Stimulated activated CD8-positive, alpha-beta memory T cell treated with anti-CD3 and anti-CD28 coated beads, Interleukin-2, amount 100 ng/mL, for 48 hours (primary cell): ENCODE results near the gene ITGB7.
"Not testable (repeated sequence)": the region's sequence is repeated elsewhere in the genome, so short reads cannot be mapped to it uniquely, and the experiment has no call there.

Experiments used
- DNase-seq, 2 donors: peaks; one replicate each; pipeline ENCODE4 v3.0.0-alpha.2; 2020; ENCODE audit warnings: low read depth in 2 of 2

Gene ITGB7

DNA sequence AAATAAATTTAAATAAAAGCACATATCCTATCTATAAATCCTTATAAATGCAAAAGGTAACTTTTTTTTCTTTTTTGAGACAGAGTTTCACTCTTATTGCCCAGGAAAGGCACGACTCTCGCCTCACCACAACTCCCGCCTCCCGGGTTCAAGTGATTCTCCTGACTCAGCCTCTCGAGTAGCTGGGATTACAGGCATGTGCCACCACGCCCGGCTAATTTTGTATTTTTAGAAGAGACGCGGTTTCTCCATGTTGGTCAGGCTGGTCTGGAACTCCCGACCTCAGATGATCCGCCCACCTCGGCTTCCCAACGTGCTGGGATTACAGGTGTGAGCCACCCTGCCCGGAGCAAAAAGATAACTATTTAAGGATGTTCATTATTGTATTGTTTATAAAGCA lies 28.2 kb downstream of the ITGB7 start:
- DNase-seq = not testable (repeated sequence)

- not testable (repeated sequence) for DNase-seq
These were observed 29.6 kb downstream of the ITGB7 start for GRCh38 chr12:53177447-53177846.

- DNase-seq = no peak
These were observed 30.3 kb downstream of the ITGB7 start for GRCh38 chr12:53176750-53177149.

DNA sequence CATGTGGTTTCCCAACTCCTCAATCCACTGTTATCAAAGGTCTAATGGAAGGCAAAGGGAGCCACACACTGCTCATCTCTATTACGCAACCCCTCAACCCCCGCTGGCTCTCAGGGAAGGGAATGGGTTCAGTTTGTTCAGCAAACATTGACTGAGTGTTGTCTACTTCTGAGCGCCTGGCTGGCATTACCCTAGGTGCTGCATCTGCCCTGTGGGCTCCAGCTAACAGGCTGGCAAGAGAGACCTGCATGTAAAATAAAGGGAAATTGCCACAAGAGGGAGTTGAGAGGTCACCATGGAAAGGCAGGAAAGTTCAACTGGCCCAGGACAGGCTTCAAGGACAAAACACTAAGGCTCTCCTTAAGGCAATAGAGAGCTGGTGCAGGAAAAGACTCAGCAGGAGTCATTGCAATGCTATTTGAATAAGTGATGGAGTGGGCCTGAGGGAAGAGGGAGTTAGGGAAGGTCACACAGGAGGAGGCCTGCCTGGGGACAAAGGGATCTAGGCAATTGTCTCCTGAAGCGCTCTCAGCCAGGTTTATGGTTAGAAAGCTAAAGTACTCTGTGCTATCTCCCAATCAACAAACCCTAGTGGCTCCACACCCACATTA lies 32.1 kb downstream of the ITGB7 start:
- no peak for DNase-seq

DNA sequence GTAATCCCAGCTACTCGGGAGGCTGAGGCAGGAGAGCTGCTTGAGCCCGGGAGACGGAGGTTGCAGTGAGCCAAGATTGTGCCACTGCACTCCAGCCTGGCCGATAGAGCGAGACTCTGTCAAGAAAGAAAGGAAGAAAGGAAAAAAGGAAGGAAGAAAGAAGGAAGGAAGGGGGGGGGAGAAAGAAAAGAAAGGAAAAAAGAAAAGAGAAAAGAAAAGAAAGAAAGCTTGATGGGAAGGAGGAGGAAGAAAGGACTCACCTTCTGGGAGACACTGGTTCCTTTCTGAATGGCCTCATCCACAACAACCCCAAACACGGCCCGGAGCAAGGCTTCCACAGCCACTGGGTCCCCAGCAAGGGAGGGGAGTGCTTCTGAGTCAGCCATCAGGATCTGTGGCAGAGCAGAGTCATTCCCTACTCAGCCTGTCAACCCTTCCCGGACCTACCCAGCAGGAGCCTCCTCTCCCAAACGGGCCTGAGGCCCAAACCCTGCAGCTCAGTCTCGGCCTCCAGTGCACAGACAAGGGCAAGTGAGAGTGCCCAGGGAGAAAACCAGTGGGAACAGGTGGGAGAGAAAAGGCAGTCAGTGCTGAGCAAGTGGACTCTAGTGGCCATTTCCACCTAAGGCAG lies 33.9 kb downstream of the ITGB7 start:
- no peak for DNase-seq

DNA sequence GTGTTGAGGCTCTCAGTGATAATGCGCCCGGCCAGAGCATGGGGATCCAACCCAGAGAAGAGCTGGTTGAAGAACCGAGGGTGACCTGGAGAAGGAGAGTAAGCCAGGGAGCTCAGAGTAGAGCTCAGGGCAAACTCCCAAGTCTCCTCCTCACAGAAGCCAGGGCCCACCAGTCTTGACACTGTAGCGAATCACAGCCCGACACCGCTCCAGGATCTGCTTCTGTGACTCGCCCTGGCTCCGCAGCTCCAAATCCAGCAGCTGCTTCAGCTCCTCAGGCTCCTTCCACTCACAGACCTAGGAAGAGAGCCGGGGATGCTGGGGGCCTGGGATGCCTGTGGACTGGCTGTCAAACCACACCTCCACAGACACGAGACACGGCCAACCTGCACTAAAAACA lies 34.7 kb downstream of the ITGB7 start:
- DNase-seq = no peak

DNA sequence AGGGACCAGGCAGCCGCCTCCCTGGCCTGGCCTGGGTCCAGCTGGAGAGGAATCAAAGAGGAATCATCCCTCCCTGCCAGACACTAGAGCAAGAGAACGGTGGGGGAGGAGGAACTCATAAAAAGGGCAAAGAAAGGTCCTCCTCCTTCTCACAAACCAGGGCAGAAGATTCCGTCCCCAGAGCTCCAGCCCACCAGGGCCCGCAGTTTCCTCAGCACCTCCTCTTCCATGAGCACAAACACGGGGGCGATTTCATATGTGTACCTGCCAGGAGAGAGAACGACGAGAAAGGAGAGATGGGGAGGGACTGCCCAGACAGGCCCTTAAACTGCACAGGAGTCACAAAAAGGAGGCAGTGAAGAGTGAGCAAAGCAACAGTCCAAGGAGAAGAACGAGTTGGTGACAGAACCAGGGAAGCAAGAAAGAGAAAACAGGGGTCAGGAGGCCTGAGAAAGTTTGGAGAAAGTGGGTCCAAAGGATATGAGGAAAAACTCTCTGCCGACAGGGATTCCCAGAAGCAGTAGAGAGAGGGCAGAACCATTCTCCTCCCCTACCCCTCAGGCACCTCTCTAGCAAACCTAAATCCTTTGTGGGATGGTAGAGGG lies 35.2 kb downstream of the ITGB7 start:
- DNase-seq = no peak

GRCh38 chr12:53170876-53171724 lies 36.0 kb downstream of the ITGB7 start:
- no peak for DNase-seq

DNA sequence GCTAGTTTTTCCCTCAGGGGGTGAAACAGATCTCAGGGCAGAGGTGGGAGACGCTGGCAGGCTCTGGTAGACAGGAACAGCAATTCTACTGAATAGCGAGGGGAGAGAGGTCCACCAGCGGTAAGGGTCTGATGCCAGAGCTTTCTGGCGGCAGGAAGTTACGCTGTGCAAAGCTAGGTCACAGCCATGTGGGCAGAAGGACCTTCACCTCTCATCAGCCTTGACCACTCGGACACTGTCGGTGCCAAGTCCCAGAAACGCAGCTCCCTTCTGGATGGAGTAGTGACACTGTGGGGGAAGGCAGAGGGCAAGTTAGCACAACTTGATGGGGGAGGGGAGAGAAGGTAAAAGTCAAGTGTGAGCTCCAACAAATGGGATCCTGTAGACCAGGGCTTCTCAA lies 36.8 kb downstream of the ITGB7 start:
- DNase-seq = no peak

GRCh38 chr12:53169644-53170043 lies 37.4 kb downstream of the ITGB7 start:
- DNase-seq = no peak

DNA sequence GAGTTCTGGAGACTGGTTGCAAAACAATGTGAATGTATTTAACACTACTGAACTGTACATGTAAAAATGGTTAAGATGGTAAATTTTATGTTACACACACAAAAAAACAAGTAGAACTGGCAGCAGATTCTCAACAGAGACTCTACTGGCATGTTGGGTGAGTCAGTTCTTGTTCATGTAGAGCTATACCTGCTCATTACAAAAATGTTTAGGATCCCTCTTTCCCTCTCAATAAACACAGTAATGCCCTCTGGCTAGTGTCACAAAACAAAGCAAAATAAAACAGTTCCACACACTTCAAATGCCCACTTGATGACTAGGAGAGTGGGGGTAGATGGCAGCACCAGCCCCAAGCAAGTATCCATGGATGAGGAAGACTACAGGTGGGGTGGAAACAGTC lies 40.2 kb downstream of the ITGB7 start:
- DNase-seq = no peak

- DNase-seq = not testable (repeated sequence)
These were observed 44.0 kb downstream of the ITGB7 start for GRCh38 chr12:53163008-53163407.

- no peak for DNase-seq
These were observed 45.7 kb downstream of the ITGB7 start for GRCh38 chr12:53161119-53161911.

DNA sequence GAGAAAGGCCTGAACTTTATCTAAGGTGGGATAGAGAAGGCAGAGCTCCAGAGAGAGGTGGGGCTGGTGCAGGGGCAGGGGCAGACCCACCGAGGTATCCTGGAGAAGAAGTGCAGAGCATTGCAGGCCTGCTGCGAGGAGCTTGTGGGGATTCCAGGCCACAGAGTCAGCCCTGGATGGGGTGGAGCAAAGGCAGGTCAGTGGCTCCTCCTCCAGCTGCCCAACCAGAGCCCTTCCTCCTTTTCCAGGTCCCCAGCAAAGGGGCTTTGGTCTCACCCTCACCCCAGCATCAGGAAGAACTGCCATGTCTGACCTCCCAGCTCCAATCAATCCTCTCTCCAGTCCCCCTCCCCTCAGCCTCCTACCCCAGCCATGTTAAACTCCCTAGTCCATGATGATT lies 46.4 kb downstream of the ITGB7 start:
- DNase-seq = no peak

DNA sequence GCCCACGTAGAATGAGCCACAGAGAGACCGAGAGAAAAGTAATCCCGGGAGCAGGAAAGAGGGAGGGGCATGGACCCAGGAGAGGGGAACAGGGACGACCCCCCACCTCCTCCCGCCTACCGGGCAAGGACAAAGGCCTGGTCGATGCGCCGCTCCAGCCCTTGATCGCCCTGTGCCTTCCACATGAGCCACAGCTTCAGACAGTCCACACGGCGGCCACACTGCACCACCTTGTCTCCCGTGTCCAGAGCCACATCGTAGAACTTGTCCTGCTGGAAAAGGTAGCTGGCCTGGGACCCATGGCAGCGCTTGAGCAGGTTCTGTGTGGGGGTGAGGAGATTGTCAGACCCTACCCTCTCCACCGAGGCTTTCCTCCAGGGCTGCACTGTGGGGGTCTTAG lies 47.1 kb downstream of the ITGB7 start:
- DNase-seq = no peak

DNA sequence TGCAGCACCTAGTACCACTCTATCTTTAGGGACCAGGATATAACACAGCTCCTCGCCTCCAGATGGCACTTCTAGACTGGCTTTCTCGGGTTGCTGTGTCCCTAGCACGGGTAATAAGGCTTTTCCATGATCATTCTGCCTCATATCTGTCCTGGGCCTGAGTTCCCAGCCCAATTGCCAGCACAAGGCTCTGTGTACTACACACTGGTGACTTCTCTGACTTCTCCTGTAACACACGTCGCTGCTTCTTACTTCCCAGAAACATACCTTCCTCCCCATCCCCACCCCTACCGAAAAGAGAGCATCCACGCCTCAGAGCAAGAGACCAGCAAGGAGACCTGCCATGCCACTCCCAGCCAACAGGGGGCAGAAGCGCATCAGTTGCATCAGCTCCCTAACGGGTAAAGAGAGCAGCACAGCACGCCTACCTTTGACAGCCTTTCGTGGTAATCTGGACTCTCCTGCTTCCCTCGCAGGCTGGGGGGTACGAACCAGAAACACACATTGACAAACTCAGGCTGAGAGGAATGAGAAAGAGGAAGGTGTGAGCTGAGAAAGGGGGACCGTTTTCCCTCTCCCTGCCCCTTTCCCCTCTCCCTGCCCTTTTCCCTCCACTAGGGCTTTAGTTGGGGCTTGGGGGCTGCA lies 47.7 kb downstream of the ITGB7 start:
- peak; percentile 77 to 87 for DNase-seq

GRCh38 chr12:53152390-53152789 lies 54.7 kb downstream of the ITGB7 start:
- no peak for DNase-seq

GRCh38 chr12:53151039-53151438 lies 56.0 kb downstream of the ITGB7 start:
- DNase-seq = no peak

GRCh38 chr12:53147653-53148052 lies 59.4 kb downstream of the ITGB7 start:
- no peak for DNase-seq

DNA sequence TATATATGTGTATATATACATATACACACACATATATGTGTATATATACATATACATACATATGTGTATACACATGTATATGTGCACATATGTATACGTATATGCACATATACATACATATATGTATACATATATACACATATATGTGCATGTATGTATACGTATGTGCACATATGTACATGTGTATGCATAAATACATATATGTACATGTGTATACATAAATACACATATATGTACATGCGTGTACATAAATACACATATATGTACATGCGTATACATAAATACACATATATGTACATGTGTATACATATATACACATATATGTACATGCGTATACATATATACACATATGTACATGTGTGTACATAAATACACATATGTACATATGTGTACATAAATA lies 59.9 kb downstream of the ITGB7 start:
- DNase-seq = no peak
